Left renal cortex interstitium (tissue), 4 donors: ENCODE results near the gene MYOM1. TPM values are rescaled to one million over a fixed set of nuclear protein-coding genes. Genes with fewer than 3 reads are reported as not detected.
"Not testable (repeated sequence)": the region's sequence is repeated elsewhere in the genome, so short reads cannot be mapped to it uniquely, and the experiment has no call there.

Experiments
- DNase-seq, 4 donors: peaks; one replicate each; pipeline ENCODE4 v3.0.0-alpha.2; 2013; ENCODE audit warnings: low read depth in 4 of 4, low spot score in 2 of 4, missing footprints in 1 of 4
- polyA plus RNA-seq, 4 donors: library from polyadenylated mRNA; unstranded; fragments of 120-200 nt; gene quantifications; one replicate each; pipeline ENCODE4 v1.2.1, GENCODE V29; 2013; ENCODE audit not compliant: insufficient read length in 4 of 4

MYOM1 gene
- polyA plus RNA-seq, 4 donors = 5.5 to 9.7 (median 5.9) TPM

GRCh38 chr18:3041843-3042242 is 177.9 kb downstream of the MYOM1 start:
- no peak for DNase-seq

GRCh38 chr18:3040881-3041280 is 178.9 kb downstream of the MYOM1 start:
- DNase-seq = no peak

GRCh38 chr18:3040173-3040572 is 179.6 kb downstream of the MYOM1 start:
- DNase-seq = no peak

- DNase-seq = no peak
These were observed 182.3 kb downstream of the MYOM1 start for GRCh38 chr18:3037423-3037915.

GRCh38 chr18:3036108-3036507 is 183.7 kb downstream of the MYOM1 start:
- DNase-seq = no peak

DNA sequence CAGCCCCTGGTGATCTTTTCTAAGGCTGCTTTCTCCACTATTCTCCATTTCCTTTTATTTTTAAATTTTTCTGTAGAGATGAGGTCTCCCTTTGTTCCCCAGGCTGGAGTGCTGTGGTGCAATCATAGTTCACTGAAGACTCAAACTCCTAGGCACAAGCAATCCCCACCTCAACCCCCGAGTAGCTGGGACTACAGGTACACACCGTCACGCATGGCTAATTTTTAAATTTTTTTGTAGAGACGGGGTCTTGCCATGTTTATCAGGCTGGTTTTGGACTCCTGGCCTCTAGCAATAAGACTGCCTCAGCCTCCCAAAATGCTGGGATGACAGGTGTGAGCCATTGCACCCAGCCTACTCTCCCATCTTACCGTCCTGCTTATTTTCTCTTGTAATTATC is 184.1 kb downstream of the MYOM1 start:
- DNase-seq = no peak

DNA sequence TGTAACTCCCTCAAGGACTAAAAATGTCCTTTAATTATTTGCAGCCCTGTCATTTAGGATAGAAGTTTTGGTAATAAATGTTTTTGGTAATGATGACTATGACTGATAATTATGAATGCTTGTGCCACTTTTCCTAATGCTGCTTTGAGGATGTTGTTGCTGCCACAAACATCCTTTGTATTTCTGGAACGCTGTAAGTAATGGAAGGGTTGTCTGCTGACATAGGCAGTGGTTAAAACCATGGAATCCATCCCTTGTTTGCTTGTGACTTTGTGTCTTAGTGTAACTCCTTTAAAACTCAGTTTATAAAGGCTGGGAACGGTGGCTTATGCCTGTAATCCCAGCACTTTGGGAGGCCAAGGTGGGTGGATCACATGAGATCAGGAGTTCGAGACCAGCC is 187.0 kb downstream of the MYOM1 start:
- no peak for DNase-seq

- DNase-seq = no peak
These were observed 190.4 kb downstream of the MYOM1 start for GRCh38 chr18:3029215-3029952.

GRCh38 chr18:3028115-3028514 is 191.7 kb downstream of the MYOM1 start:
- DNase-seq = not testable (repeated sequence)

DNA sequence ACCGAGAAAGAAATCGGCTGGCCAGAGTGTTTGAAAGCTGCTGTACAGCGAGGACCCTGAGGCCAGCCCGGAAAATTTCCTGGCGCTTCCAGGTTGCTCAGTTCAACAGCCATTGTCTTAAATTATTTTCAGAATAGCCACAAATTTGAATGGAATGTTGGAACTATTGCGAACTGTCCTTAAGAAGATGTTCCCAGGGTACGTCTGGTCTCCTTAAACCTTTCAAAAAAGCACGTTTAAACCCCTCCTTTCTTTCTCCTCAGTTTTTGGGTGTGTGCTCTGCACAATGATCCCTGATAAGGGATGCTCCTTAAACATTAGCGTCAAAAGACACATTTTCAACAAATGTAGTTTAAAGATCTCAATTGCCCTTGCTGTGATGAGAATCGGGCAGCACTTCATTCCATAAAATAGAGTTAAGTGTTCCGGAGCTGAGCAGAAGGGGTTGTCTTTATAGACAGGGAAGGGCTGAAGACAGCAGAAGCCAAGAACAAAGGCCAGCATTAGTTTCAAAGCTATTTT is 192.3 kb downstream of the MYOM1 start:
- no peak for DNase-seq

DNA sequence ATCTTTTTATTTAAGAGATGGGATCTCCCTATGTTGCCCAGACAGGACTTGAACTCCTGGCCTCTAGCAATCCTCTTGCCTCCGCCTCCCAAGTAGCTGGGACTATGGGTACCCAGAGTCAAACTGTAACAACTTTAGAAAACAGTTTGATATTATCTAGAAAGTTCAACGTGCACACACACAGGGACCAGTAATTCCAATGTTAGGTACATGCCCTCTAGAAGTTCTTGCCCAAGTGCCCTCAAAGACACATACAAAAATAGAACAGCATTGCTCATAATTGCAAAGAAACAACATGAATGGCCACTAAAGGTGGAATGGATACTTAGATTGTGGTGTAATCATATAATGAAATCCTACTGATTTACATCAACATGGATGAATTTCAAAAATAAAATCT is 194.2 kb downstream of the MYOM1 start:
- DNase-seq = no peak

- DNase-seq = not testable (repeated sequence)
These were observed 196.2 kb downstream of the MYOM1 start for GRCh38 chr18:3023603-3024002.

Other genes with a start within 250 kb of the MYOM1 start
- 10 to 100 TPM; 38.0 to 41.3 (median 40.4) TPM for gene LPIN2, start 206.8 kb downstream of the MYOM1 start, polyA plus RNA-seq
- 100 to 1,000 TPM; 365 to 481 (median 397) TPM for gene MYL12A, start 27.8 kb upstream of the MYOM1 start, polyA plus RNA-seq
- gene MYL12B, start 42.2 kb upstream of the MYOM1 start, polyA plus RNA-seq = 100 to 1,000 TPM; 483 to 708 (median 554) TPM
- 10 to 100 TPM; 78.4 to 92.4 (median 84.5) TPM for gene TGIF1, start 230.2 kb upstream of the MYOM1 start, polyA plus RNA-seq